ENCODE data around the gene MAD1L1.

Gene MAD1L1

GRCh38 chr7:1856888-1857441 lies 375.8 kb downstream of the MAD1L1 start:
- H3K27ac ChIP-seq (ENCODE audit: low read depth, low read length): no peak overlapping the region
- H3K4me1 ChIP-seq (ENCODE audit: control insufficient read depth, insufficient read depth, low read length): no peaks in the 10 kb centered on the region
- H3K9ac ChIP-seq (ENCODE audit: low read depth, low read length): no peak overlapping the region
- H3K9me3 ChIP-seq (ENCODE audit: control insufficient read depth, insufficient read depth, low read length): no peaks in the 10 kb centered on the region
- H3K36me3 ChIP-seq (ENCODE audit: control insufficient read depth, insufficient read depth, low read length): no peaks in the 10 kb centered on the region
- H3K27me3 ChIP-seq (ENCODE audit: control insufficient read depth, insufficient read depth, low read length): no peaks in the 10 kb centered on the region
- no peak overlapping the region for H3K4me3 ChIP-seq (ENCODE audit: low read depth, low read length)

- no peaks in the 10 kb centered on the region for H3K36me3 ChIP-seq (ENCODE audit: control insufficient read depth, insufficient read depth, low read length)
- no peak overlapping the region for H3K9ac ChIP-seq (ENCODE audit: low read depth, low read length)
- H3K27me3 ChIP-seq (ENCODE audit: control insufficient read depth, insufficient read depth, low read length): no peaks in the 10 kb centered on the region
- no peaks in the 10 kb centered on the region for H3K4me1 ChIP-seq (ENCODE audit: control insufficient read depth, insufficient read depth, low read length)
- no peak overlapping the region for H3K27ac ChIP-seq (ENCODE audit: low read depth, low read length)
- H3K4me3 ChIP-seq (ENCODE audit: low read depth, low read length): no peak overlapping the region
- no peaks in the 10 kb centered on the region for H3K9me3 ChIP-seq (ENCODE audit: control insufficient read depth, insufficient read depth, low read length)
Measured at GRCh38 chr7:1856161-1856887, 376.4 kb downstream of the MAD1L1 start.

- Histone ChIP-seq H3K4me3 (ENCODE audit: low read depth, low read length) (no peak overlapping the region), H3K27me3 (ENCODE audit: control insufficient read depth, insufficient read depth, low read length) (no peaks in the 10 kb centered on the region), H3K4me1 (ENCODE audit: control insufficient read depth, insufficient read depth, low read length) (no peaks in the 10 kb centered on the region)
Measured at GRCh38 chr7:1855725-1856160, 377.0 kb downstream of the MAD1L1 start.

GRCh38 chr7:1854866-1855724 lies 377.6 kb downstream of the MAD1L1 start:
- Histone ChIP-seq H3K36me3 (ENCODE audit: control insufficient read depth, insufficient read depth, low read length) (no peaks in the 10 kb centered on the region), H3K27ac (ENCODE audit: low read depth, low read length) (no peak overlapping the region), H3K9ac (ENCODE audit: low read depth, low read length) (no peak overlapping the region), H3K9me3 (ENCODE audit: control insufficient read depth, insufficient read depth, low read length) (no peaks in the 10 kb centered on the region), H3K4me1 (ENCODE audit: control insufficient read depth, insufficient read depth, low read length) (no peaks in the 10 kb centered on the region), H3K4me3 (ENCODE audit: low read depth, low read length) (no peak overlapping the region), H3K27me3 (ENCODE audit: control insufficient read depth, insufficient read depth, low read length) (no peaks in the 10 kb centered on the region)

More at GRCh38 chr7:1855725-1856160, 377.0 kb downstream of the MAD1L1 start:
- Histone ChIP-seq H3K36me3 (ENCODE audit: control insufficient read depth, insufficient read depth, low read length) (no peaks in the 10 kb centered on the region), H3K9me3 (ENCODE audit: control insufficient read depth, insufficient read depth, low read length) (no peaks in the 10 kb centered on the region), H3K27ac (ENCODE audit: low read depth, low read length) (no peak overlapping the region), H3K9ac (ENCODE audit: low read depth, low read length) (no peak overlapping the region)

GRCh38 chr7:1853986-1854865 lies 378.5 kb downstream of the MAD1L1 start:
- Histone ChIP-seq H3K27ac (ENCODE audit: low read depth, low read length) (no peak overlapping the region), H3K4me3 (ENCODE audit: low read depth, low read length) (no peak overlapping the region), H3K36me3 (ENCODE audit: control insufficient read depth, insufficient read depth, low read length) (no peaks in the 10 kb centered on the region), H3K4me1 (ENCODE audit: control insufficient read depth, insufficient read depth, low read length) (no peaks in the 10 kb centered on the region), H3K27me3 (ENCODE audit: control insufficient read depth, insufficient read depth, low read length) (no peaks in the 10 kb centered on the region), H3K9ac (ENCODE audit: low read depth, low read length) (no peak overlapping the region), H3K9me3 (ENCODE audit: control insufficient read depth, insufficient read depth, low read length) (no peaks in the 10 kb centered on the region)

GRCh38 chr7:1853431-1853985 lies 379.2 kb downstream of the MAD1L1 start:
- no peak overlapping the region for H3K27ac ChIP-seq (ENCODE audit: low read depth, low read length)
- no peaks in the 10 kb centered on the region for H3K36me3 ChIP-seq (ENCODE audit: control insufficient read depth, insufficient read depth, low read length)
- H3K4me1 ChIP-seq (ENCODE audit: control insufficient read depth, insufficient read depth, low read length): no peaks in the 10 kb centered on the region
- no peaks in the 10 kb centered on the region for H3K27me3 ChIP-seq (ENCODE audit: control insufficient read depth, insufficient read depth, low read length)
- H3K9ac ChIP-seq (ENCODE audit: low read depth, low read length): no peak overlapping the region
- H3K4me3 ChIP-seq (ENCODE audit: low read depth, low read length): no peak overlapping the region
- no peaks in the 10 kb centered on the region for H3K9me3 ChIP-seq (ENCODE audit: control insufficient read depth, insufficient read depth, low read length)

GRCh38 chr7:1852517-1853430 lies 380.0 kb downstream of the MAD1L1 start:
- no peak overlapping the region for H3K9ac ChIP-seq (ENCODE audit: low read depth, low read length)
- no peaks in the 10 kb centered on the region for H3K27me3 ChIP-seq (ENCODE audit: control insufficient read depth, insufficient read depth, low read length)
- no peaks in the 10 kb centered on the region for H3K4me1 ChIP-seq (ENCODE audit: control insufficient read depth, insufficient read depth, low read length)
- H3K9me3 ChIP-seq (ENCODE audit: control insufficient read depth, insufficient read depth, low read length): no peaks in the 10 kb centered on the region
- no peak overlapping the region for H3K4me3 ChIP-seq (ENCODE audit: low read depth, low read length)
- no peak overlapping the region for H3K27ac ChIP-seq (ENCODE audit: low read depth, low read length)
- no peaks in the 10 kb centered on the region for H3K36me3 ChIP-seq (ENCODE audit: control insufficient read depth, insufficient read depth, low read length)

GRCh38 chr7:1851721-1852516 lies 380.8 kb downstream of the MAD1L1 start:
- no peak overlapping the region for H3K9ac ChIP-seq (ENCODE audit: low read depth, low read length)
- H3K9me3 ChIP-seq (ENCODE audit: control insufficient read depth, insufficient read depth, low read length): no peaks in the 10 kb centered on the region
- no peak overlapping the region for H3K4me3 ChIP-seq (ENCODE audit: low read depth, low read length)
- H3K27me3 ChIP-seq (ENCODE audit: control insufficient read depth, insufficient read depth, low read length): no peaks in the 10 kb centered on the region
- no peak overlapping the region for H3K27ac ChIP-seq (ENCODE audit: low read depth, low read length)
- H3K4me1 ChIP-seq (ENCODE audit: control insufficient read depth, insufficient read depth, low read length): no peaks in the 10 kb centered on the region
- no peaks in the 10 kb centered on the region for H3K36me3 ChIP-seq (ENCODE audit: control insufficient read depth, insufficient read depth, low read length)

- Histone ChIP-seq H3K4me1 (ENCODE audit: control insufficient read depth, insufficient read depth, low read length) (no peaks in the 10 kb centered on the region), H3K27me3 (ENCODE audit: control insufficient read depth, insufficient read depth, low read length) (no peaks in the 10 kb centered on the region), H3K9ac (ENCODE audit: low read depth, low read length) (no peak overlapping the region), H3K27ac (ENCODE audit: low read depth, low read length) (no peak overlapping the region), H3K36me3 (ENCODE audit: control insufficient read depth, insufficient read depth, low read length) (no peaks in the 10 kb centered on the region), H3K9me3 (ENCODE audit: control insufficient read depth, insufficient read depth, low read length) (no peaks in the 10 kb centered on the region), H3K4me3 (ENCODE audit: low read depth, low read length) (no peak overlapping the region)
Measured at GRCh38 chr7:1850976-1851571, 381.7 kb downstream of the MAD1L1 start.
